NCI-H1694 (cell line): ENCODE data around the gene KIF6.
"Not testable (repeated sequence)": the region's sequence is repeated elsewhere in the genome, so short reads cannot be mapped to it uniquely, and the experiment has no call there.

Experiments
- DNase-seq: peaks from one replicate; lab custom pipeline; 2025; lab: John Stamatoyannopoulos, UW

The KIF6 gene

DNA sequence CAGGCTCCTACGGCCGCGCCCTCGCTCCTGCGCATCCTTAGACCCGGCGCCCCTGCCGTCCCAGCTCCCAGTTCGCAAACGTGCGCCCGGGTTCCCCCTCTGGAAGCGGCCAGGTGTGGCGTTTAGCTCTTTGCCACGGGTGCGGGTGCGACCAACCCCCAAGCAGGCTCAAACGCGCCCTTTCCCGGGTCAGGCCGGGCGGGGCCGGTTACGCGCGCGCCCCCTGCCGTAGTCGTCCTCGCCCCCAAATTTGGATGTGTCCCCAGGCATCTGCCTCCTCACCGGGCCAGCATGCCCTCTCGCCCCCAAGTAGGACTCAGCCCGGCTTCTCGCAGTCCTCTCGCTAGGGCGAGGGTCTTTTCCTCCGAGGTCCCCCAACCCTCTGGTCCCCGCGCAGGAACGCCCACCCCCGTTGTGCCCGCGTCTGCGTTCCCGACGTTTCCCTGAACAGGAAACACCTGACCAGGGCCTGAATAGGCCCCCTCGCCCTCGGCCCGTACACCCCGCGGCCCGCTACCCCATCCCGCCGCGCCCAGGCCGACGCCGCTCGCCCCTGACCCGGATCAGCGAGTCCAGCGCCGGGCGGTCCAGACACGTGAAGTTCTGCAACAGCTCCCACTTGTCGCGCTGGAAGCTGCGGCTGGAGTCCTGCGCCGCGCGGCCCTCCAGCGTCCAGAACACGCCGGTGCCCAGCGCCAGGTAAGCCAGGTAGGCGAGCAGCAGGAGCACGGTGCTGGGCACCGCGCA lies 411.5 kb downstream of the KIF6 start:
- DNase-seq: no peak

DNA sequence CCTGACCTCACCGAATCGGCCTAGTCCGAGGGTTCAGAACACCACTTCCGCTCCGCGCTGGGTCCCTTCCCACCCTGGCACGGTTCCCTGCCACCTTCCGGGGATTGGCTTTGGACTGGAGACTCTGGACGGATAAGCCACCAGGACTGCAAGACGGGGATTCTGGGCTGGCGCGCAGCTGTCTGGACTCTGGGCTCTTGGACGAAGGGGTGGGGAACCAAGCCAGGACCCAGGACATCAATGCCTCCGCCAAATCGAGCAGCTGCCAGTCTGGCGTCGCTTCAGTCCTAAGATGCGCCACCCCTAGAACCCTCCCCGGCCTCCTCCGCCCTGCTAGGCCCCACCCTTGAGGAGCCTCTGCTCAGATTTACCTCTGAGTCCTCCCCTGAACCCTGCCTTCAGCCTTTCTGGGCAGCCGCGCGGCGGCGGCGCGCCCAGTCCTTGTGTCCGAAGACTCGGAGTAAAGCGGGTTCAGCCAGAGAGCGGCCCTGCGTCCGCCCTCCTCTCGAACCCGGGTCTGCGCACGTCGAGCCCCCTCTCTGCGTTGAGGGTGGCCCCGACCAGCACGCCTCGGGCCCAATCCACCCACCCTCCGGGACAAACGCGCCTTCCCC lies 412.2 kb downstream of the KIF6 start:
- DNase-seq: no peak

- no peak for DNase-seq
Observed at GRCh38 chr6:39310542-39310941, 414.7 kb downstream of the KIF6 start.

DNA sequence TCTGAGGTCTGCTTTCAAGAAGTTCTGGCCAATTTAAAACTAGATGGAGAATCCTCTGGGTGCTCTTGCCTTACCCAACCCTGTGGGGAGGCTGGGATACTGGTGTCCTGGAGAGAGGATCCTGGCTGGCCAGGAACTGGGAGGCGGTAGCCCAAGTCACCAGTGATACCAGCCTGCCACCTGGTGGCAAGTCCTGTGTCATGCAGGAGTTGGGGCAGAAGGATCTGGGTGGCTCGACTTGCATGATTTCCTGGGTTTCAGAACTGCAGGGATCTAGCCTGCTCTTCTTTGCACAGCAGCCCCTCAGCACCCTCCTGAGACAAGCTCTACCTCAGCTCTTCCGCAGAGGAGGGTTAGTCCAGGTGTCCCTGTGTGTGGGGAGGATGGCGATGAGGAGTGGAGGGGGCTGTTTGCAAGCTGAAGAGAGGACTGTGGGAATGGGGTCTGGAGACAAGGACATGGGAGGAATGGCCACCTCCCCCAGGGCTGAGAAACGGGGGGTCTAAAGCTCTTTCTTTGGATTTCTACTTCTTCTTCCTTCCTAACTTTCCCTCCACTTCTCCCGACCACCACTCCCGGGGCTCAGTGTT lies 415.2 kb downstream of the KIF6 start:
- peak; percentile 66 for DNase-seq

- no peak for DNase-seq
Observed at GRCh38 chr6:39307462-39307861, 417.7 kb downstream of the KIF6 start.

- DNase-seq: no peak
Observed at GRCh38 chr6:39304951-39305350, 420.3 kb downstream of the KIF6 start.

DNA sequence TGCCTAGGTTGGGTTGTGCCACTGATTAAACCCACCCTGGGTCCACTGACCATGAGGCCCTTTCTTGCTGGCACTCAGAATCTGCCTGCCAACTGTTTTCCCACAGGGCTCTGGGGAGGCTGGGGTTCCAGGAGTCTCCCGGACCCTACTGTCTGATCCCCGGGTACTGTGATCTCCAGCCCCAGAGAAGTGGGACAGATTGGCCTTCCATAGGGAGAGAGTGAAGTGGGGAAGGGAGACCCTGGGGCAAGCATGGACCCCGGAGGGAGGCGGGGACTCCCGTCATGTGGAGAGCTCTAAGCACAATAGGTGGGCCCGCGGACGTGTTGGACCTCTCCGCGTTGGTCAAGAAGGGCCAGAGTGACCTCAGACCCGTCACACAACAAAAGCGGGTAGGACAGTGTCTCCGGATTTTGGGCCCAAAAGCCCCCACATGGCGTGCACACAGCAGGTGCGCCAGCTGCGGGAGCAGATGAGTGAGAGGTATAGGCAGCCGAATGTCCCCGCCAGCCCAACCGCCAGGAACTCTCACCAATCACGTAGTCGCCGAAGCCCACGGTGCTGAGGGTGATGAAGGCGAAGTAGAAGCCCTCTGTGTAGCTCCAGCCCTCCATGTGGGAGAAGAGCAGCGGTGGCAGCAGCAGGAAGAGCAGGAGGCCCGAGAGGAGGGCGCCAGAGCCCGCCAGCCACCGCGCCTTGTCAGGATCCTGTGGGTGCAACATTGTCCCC lies 421.6 kb downstream of the KIF6 start:
- DNase-seq: no peak

- DNase-seq: peak; percentile 74
Observed at GRCh38 chr6:39302669-39303424, 422.4 kb downstream of the KIF6 start.

DNA sequence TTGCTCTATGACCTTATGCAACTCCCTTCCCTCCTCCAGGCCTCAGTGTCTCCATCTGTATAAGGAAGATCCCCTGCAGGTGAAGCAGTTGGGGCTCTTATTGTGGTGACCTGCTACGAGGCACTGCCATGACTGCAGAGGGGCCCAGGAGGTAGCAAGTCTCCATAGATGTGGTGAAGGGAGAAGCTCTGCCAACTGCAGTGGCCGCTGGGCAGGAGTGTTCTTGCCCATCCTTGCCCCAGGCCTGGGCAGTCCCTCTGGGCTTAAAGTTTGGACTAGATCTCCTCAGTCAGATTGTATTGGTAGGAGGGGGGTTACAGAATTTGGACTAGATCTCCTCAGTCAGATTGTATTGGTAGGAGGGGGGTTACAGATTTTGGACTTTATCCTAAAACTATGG lies 423.2 kb downstream of the KIF6 start:
- no peak for DNase-seq

- no peak for DNase-seq
Observed at GRCh38 chr6:39301606-39302005, 423.6 kb downstream of the KIF6 start.

- DNase-seq: no peak
Observed at GRCh38 chr6:39300739-39301138, 424.5 kb downstream of the KIF6 start.

GRCh38 chr6:39298061-39298460 lies 427.1 kb downstream of the KIF6 start:
- DNase-seq: no peak

- no peak for DNase-seq
Observed at GRCh38 chr6:39296745-39297640, 428.2 kb downstream of the KIF6 start.

GRCh38 chr6:39295611-39296011 lies 429.6 kb downstream of the KIF6 start:
- DNase-seq: no peak

GRCh38 chr6:39294899-39295298 lies 430.3 kb downstream of the KIF6 start:
- DNase-seq: no peak

GRCh38 chr6:39294133-39294532 lies 431.1 kb downstream of the KIF6 start:
- no peak for DNase-seq

- no peak for DNase-seq
Observed at GRCh38 chr6:39292637-39293036, 432.6 kb downstream of the KIF6 start.

DNA sequence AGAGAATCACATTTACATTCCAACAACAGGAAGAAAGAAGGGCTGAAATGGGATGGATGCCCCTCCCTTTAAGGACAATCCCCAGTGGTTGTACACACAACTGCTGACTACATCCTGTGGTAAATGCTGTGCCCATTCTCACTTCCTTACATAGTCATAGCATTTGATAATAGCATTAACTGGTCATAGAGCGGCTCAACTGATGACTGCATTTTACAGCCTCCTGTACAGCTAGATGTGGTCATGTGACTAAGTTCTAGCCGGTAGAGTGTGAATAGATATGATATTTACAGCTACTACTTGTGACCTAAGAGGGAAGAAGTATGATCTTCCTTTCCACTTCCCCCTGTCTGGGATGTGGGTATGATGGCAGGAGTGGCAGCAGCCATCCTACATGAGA lies 435.7 kb downstream of the KIF6 start:
- no peak for DNase-seq

- no peak for DNase-seq
Observed at GRCh38 chr6:39287601-39288000, 437.6 kb downstream of the KIF6 start.

DNA sequence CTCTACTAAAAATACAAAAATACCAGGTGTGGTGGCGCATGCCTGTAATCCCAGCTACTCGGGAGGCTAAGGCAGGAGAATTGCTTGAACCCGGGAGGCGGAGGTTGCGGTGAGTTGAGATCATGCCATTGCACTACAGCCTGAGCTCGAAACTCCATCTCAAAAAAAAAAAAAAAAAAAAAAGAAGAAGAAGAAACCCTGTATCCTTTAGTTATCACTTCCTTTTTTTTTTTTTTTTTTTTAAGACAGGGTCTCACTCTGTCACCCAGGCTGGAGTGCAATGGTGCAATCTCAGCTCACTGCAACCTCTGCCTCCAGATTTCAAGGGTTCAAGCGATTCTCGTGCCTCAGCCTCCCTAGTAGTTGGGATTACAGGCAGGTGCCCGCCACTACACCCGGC lies 438.6 kb downstream of the KIF6 start:
- not testable (repeated sequence) for DNase-seq

- DNase-seq: no peak
Observed at GRCh38 chr6:39282774-39283173, 442.4 kb downstream of the KIF6 start.
